ENCODE data around the gene KLK5. TPM values are rescaled to one million over a fixed set of nuclear protein-coding genes. Genes with fewer than 3 reads are reported as not detected.

KLK5 gene, protein sequence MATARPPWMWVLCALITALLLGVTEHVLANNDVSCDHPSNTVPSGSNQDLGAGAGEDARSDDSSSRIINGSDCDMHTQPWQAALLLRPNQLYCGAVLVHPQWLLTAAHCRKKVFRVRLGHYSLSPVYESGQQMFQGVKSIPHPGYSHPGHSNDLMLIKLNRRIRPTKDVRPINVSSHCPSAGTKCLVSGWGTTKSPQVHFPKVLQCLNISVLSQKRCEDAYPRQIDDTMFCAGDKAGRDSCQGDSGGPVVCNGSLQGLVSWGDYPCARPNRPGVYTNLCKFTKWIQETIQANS
- total RNA-seq (ENCODE audit: unreplicated experiment), result not detected
- long read RNA-seq, result 0 reads

DNA sequence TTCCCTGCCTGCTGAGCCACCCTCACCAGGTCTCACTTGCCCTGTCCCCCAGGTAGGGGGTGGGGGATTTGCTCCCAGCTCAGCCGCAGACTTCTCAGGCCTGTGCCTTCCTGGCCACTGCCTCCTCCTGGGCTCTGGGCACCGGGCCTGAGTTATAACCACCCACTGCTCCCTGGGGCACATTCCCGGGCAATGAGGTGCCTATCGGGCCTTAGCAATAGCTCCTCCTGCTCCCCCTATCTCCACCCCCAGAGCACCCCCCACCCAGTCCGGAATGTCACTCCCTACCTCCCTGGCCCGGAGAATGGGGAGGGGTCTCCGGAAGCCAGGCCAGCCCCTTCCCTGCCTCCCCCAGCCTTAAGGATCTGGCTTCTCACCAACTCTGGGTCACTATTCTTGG is at the start of gene KLK5:
KLK5 (minus strand) TSS at position 129 of the 400 bp plus-strand sequence. CDS start 381 bp downstream, outside the sequence.
- no peaks in the 10 kb centered on the region for H3K9me3 Mint-ChIP-seq (ENCODE audit: unreplicated experiment)
- H3K27ac Mint-ChIP-seq (ENCODE audit: unreplicated experiment), result no peak within 1 kb of the TSS
- H3K4me1 Mint-ChIP-seq (ENCODE audit: unreplicated experiment), result no peaks in the 10 kb centered on the region
- peaks cover 7% of the 10 kb centered on the region for H3K27me3 Mint-ChIP-seq (ENCODE audit: unreplicated experiment)
- DNase-seq (ENCODE audit: low spot score), result no peak
- H3K4me3 Mint-ChIP-seq (ENCODE audit: unreplicated experiment), result no peak within 1 kb of the TSS
- peaks cover 3% of the 10 kb centered on the region for H3K36me3 Mint-ChIP-seq (ENCODE audit: low read depth, unreplicated experiment)
- TF ChIP-seq, protein P1, sequence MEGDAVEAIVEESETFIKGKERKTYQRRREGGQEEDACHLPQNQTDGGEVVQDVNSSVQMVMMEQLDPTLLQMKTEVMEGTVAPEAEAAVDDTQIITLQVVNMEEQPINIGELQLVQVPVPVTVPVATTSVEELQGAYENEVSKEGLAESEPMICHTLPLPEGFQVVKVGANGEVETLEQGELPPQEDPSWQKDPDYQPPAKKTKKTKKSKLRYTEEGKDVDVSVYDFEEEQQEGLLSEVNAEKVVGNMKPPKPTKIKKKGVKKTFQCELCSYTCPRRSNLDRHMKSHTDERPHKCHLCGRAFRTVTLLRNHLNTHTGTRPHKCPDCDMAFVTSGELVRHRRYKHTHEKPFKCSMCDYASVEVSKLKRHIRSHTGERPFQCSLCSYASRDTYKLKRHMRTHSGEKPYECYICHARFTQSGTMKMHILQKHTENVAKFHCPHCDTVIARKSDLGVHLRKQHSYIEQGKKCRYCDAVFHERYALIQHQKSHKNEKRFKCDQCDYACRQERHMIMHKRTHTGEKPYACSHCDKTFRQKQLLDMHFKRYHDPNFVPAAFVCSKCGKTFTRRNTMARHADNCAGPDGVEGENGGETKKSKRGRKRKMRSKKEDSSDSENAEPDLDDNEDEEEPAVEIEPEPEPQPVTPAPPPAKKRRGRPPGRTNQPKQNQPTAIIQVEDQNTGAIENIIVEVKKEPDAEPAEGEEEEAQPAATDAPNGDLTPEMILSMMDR (IDR thresholded peaks at IDR 0.05; ENCODE audit: unreplicated experiment), result no peak

DNA sequence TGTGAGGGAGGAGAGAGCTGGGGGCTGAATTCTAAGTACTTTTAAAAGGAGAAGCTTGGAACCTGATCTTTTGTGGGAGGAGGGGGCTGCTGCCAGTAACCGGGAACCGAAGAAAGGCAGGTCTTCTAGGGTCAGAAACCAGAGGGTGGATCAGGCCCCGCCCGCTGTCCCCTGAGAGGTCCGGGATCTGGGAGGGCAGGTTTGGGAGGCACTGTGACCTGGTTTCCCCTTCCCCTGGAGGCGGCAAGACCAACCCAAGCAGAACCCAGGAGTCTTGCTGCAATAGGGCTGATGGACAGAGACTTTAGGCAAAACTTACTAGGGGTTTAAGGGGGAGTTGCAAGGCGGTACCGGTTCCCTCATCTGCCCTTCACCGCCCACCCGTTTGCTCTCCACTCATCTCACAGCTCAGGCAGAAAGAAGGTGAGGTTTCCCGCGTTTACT is 49.3 kb upstream of the KLK5 start:
- Mint-ChIP-seq H3K4me3 (ENCODE audit: unreplicated experiment) (no peak overlapping the region), H3K27me3 (ENCODE audit: unreplicated experiment) (peaks cover 12% of the 10 kb centered on the region), H3K36me3 (ENCODE audit: low read depth, unreplicated experiment) (no peaks in the 10 kb centered on the region), H3K9me3 (ENCODE audit: unreplicated experiment) (no peaks in the 10 kb centered on the region), H3K4me1 (ENCODE audit: unreplicated experiment) (no peaks in the 10 kb centered on the region), H3K27ac (ENCODE audit: unreplicated experiment) (no peak overlapping the region)
- no peak for DNase-seq (ENCODE audit: low spot score)
- TF ChIP-seq, protein P1 (IDR thresholded peaks at IDR 0.05; ENCODE audit: unreplicated experiment), result no peak

DNA sequence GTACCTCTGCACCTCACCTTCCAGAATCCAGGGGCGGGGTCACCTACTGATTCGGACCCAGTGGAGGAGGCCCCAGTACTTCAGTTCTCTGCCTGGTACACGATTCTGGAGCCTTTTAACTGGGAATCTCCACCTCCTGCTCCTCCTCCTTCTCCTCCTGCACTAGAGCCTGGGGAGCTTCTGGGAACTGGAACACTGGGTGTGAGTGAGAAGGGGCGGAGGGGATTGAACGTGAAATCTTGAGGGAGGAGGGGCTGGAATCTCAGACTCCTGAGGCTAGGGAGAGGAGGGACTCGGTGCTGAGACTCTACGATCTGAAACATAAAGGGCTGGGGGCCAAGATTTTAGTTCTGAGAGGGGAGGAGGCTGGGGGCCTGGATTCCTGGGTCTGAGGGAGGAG is 48.7 kb upstream of the KLK5 start, which contains the start of gene KLK8:
KLK8 (minus strand) TSS at position 90 of the 400 bp plus-strand sequence. CDS start 437 bp downstream, outside the sequence.
- DNase-seq (ENCODE audit: low spot score), result no peak
- H3K27me3 Mint-ChIP-seq (ENCODE audit: unreplicated experiment), result peaks cover 14% of the 10 kb centered on the region
- peak within 1 kb of the TSS; percentile 25 for H3K4me3 Mint-ChIP-seq (ENCODE audit: unreplicated experiment)
- H3K9me3 Mint-ChIP-seq (ENCODE audit: unreplicated experiment), result no peaks in the 10 kb centered on the region
- no peak within 1 kb of the TSS for H3K27ac Mint-ChIP-seq (ENCODE audit: unreplicated experiment)
- TF ChIP-seq, protein P1 (IDR thresholded peaks at IDR 0.05; ENCODE audit: unreplicated experiment), result no peak
- H3K4me1 Mint-ChIP-seq (ENCODE audit: unreplicated experiment), result no peaks in the 10 kb centered on the region
- H3K36me3 Mint-ChIP-seq (ENCODE audit: low read depth, unreplicated experiment), result no peaks in the 10 kb centered on the region

DNA sequence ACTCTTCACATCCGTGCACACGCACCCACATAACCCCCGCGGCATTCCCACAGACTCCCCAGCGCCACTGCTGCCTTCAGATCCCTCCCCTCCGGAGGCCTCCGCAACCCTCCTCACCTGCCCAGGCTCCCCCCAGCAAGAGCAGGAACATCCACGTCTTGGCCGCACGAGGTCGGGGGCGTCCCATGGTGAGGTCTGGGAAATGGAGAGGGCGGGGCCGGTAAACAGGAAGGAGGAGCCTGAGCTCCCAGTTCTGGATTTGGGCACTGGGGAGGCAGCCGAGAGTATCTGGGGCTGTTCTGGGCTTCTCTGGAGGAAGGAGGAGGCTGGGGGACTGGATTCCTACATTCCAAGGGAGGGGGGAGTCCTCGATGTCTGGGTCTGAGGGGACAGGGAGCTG is 48.1 kb upstream of the KLK5 start:
- no peak overlapping the region for H3K4me3 Mint-ChIP-seq (ENCODE audit: unreplicated experiment)
- no peaks in the 10 kb centered on the region for H3K36me3 Mint-ChIP-seq (ENCODE audit: low read depth, unreplicated experiment)
- H3K9me3 Mint-ChIP-seq (ENCODE audit: unreplicated experiment), result no peaks in the 10 kb centered on the region
- TF ChIP-seq, protein P1 (IDR thresholded peaks at IDR 0.05; ENCODE audit: unreplicated experiment), result no peak
- no peak overlapping the region for H3K27ac Mint-ChIP-seq (ENCODE audit: unreplicated experiment)
- no peaks in the 10 kb centered on the region for H3K4me1 Mint-ChIP-seq (ENCODE audit: unreplicated experiment)
- DNase-seq (ENCODE audit: low spot score), result no peak
- H3K27me3 Mint-ChIP-seq (ENCODE audit: unreplicated experiment), result peaks cover 12% of the 10 kb centered on the region

DNA sequence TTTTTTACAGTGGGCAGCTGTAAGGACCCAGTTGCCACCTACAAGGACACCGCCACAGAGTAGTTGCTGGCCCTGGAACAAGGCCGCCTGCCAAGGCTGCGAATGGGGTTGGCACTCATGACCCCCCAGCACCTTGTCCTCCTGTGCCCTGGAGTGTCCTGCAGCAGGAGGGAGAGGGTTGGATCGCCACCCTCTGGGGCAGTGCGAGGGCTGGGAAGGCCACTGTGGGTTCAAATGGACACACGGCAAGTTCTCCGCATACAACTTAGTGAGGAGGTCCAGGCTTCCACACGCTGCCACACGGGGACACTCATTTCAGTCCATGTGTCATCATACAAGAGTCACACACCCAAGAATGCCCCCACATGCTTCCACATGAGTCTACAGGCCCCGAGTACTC is 47.6 kb upstream of the KLK5 start:
- TF ChIP-seq, protein P1 (IDR thresholded peaks at IDR 0.05; ENCODE audit: unreplicated experiment), result no peak
- Mint-ChIP-seq H3K27me3 (ENCODE audit: unreplicated experiment) (peaks cover 12% of the 10 kb centered on the region), H3K4me1 (ENCODE audit: unreplicated experiment) (no peaks in the 10 kb centered on the region), H3K27ac (ENCODE audit: unreplicated experiment) (no peak overlapping the region), H3K4me3 (ENCODE audit: unreplicated experiment) (no peak overlapping the region), H3K36me3 (ENCODE audit: low read depth, unreplicated experiment) (no peaks in the 10 kb centered on the region), H3K9me3 (ENCODE audit: unreplicated experiment) (no peaks in the 10 kb centered on the region)
- no peak for DNase-seq (ENCODE audit: low spot score)
